IMR-90 (cell line): ENCODE measurements around the gene CCDC88C. TPM values are rescaled to one million over a fixed set of nuclear protein-coding genes. Genes with fewer than 3 reads are reported as not detected.

Experiments
- ATAC-seq: fragments of 200-7000 bp; cut with Tn5 transposase; 2 replicates; pipeline ENCODE4 v1.9.1; 2020; ENCODE audit warnings: low read depth, mild to moderate bottlenecking, moderate library complexity
- BruUV-seq: library from RNA; stranded (reverse); fragments of 400-500 nt; replicated peaks from 2 replicates; lab custom pipeline; 2021; lab: Mats Ljungman, UMichigan
- CTCF ChIA-PET: fragments of 300-600 bp; formaldehyde crosslinking; extraction: SDS; loops from one replicate; lab custom pipeline; 2021; ENCODE audit warnings: antibody characterized with exemption; lab: Yijun Ruan, JAX
- POLR2A ChIA-PET: fragments of 300-600 bp; sonication (Branson Sonifier 250); formaldehyde crosslinking; loops from one replicate; lab custom pipeline; 2022; ENCODE audit warnings: antibody characterized with exemption; ENCODE audit not compliant: unreplicated experiment; lab: Charles Lee
- DNase-seq: peaks from one replicate; pipeline ENCODE4 v3.0.0; 2013
- H2AFZ ChIP-seq: replicated peaks from 2 replicates; pipeline ENCODE3; 2013; ENCODE audit warnings: low read length, mild to moderate bottlenecking; ENCODE audit not compliant: poor library complexity
- H2AK5ac ChIP-seq: 2 replicates; pipeline ENCODE4 v1.6.1; 2013; ENCODE audit warnings: low read depth, low read length, inconsistent platforms
- H2AK9ac ChIP-seq: replicated peaks from 2 replicates; pipeline ENCODE3; 2013; ENCODE audit warnings: mild to moderate bottlenecking, low read depth, low read length, moderate library complexity; ENCODE audit not compliant: poor library complexity
- H2BK120ac ChIP-seq: 2 replicates; pipeline ENCODE4 v1.6.1; 2013; ENCODE audit warnings: low read depth, low read length, inconsistent platforms
- H2BK15ac ChIP-seq: 3 replicates; pipeline ENCODE4 v1.6.1; 2013; ENCODE audit warnings: low read depth, low read length, inconsistent platforms
- H2BK20ac ChIP-seq: 2 replicates; pipeline ENCODE4 v1.6.1; 2013; ENCODE audit warnings: low read depth, mild to moderate bottlenecking, inconsistent platforms, low read length, moderate library complexity
- H2BK5ac ChIP-seq: 2 replicates; pipeline ENCODE4 v1.6.1; 2013; ENCODE audit warnings: mild to moderate bottlenecking, low read depth, low read length, inconsistent platforms; ENCODE audit not compliant: poor library complexity, severe bottlenecking
- H3K14ac ChIP-seq: replicated peaks from 2 replicates; pipeline ENCODE4 v1.6.1; 2013; ENCODE audit warnings: low read depth, low read length, inconsistent platforms
- H3K18ac ChIP-seq: 2 replicates; pipeline ENCODE4 v1.6.1; 2013; ENCODE audit warnings: low read depth, low read length, control low read depth
- H3K23ac ChIP-seq: 2 replicates; pipeline ENCODE4 v1.6.1; 2013; ENCODE audit warnings: low read depth, low read length, inconsistent platforms
- H3K27ac ChIP-seq: 2 replicates; pipeline ENCODE4 v1.5.1; 2013; ENCODE audit warnings: mild to moderate bottlenecking, control low read depth, low read length; ENCODE audit not compliant: insufficient read depth
- H3K27me3 ChIP-seq: 2 replicates; pipeline ENCODE4 v1.6.1; 2013; ENCODE audit warnings: low read length; ENCODE audit not compliant: control insufficient read depth, insufficient read depth
- H3K36me3 ChIP-seq: 2 replicates; pipeline ENCODE4 v1.6.1; 2013; ENCODE audit warnings: low read length, mixed read lengths; ENCODE audit not compliant: control insufficient read depth, insufficient read depth
- H3K4ac ChIP-seq: 2 replicates; pipeline ENCODE4 v1.6.1; 2013; ENCODE audit warnings: low read depth, low read length, inconsistent platforms
- H3K4me1 ChIP-seq: 2 replicates; pipeline ENCODE4 v1.6.1; 2013; ENCODE audit warnings: low read length, mixed read lengths; ENCODE audit not compliant: control insufficient read depth, insufficient read depth
- H3K4me2 ChIP-seq: 2 replicates; pipeline ENCODE4 v1.6.1; 2013; ENCODE audit warnings: low read depth, mild to moderate bottlenecking, control low read depth, low read length, moderate library complexity
- H3K4me3 ChIP-seq: 2 replicates; pipeline ENCODE4 v1.5.1; 2013; ENCODE audit warnings: low read depth, mild to moderate bottlenecking, control low read depth, low read length, moderate library complexity; ENCODE audit not compliant: insufficient read depth
- H3K56ac ChIP-seq: 2 replicates; pipeline ENCODE4 v1.6.1; 2013; ENCODE audit warnings: low read length, inconsistent platforms; ENCODE audit not compliant: insufficient read depth; ENCODE audit errors: extremely low read depth
- H3K79me1 ChIP-seq, 2 experiments: 2 replicates each; pipeline ENCODE4 v1.6.1; 2013; ENCODE audit warnings: low read length in 2 of 2, inconsistent platforms in 1 of 2, low read depth in 1 of 2
- H3K9ac ChIP-seq: 2 replicates; pipeline ENCODE4 v1.6.1; 2013; ENCODE audit warnings: low read depth, low read length, control low read depth
- H3K9me1 ChIP-seq: 2 replicates; pipeline ENCODE4 v1.6.1; 2013; ENCODE audit warnings: low read length, inconsistent platforms; ENCODE audit not compliant: insufficient read depth
- H3K9me3 ChIP-seq: 2 replicates; pipeline ENCODE4 v1.6.1; 2013; ENCODE audit warnings: low read length; ENCODE audit not compliant: control insufficient read depth, insufficient read depth
- H4K20me1 ChIP-seq: 2 replicates; pipeline ENCODE4 v1.6.1; 2013; ENCODE audit warnings: low read length, inconsistent platforms; ENCODE audit not compliant: insufficient read depth
- H4K5ac ChIP-seq: 2 replicates; pipeline ENCODE4 v1.6.1; 2013; ENCODE audit warnings: mild to moderate bottlenecking, low read depth, low read length, control low read depth
- H4K8ac ChIP-seq, 2 experiments: 2 replicates each; pipeline ENCODE4 v1.6.1; 2013; ENCODE audit warnings: low read depth in 2 of 2, low read length in 2 of 2, control low read depth in 1 of 2, inconsistent platforms in 1 of 2
- H4K91ac ChIP-seq: 2 replicates; pipeline ENCODE4 v1.6.1; 2013; ENCODE audit warnings: low read depth, low read length, inconsistent platforms; ENCODE audit not compliant: insufficient read depth
- FOS ChIP-seq: fragments of 150-350 bp; IDR thresholded peaks from 2 replicates; pipeline ENCODE4 v1.6.1; 2016; ENCODE audit warnings: low read depth, low read length
- MAZ ChIP-seq: IDR thresholded peaks from 2 replicates; pipeline ENCODE4 v1.6.1; 2012; ENCODE audit warnings: low read depth, mild to moderate bottlenecking, low read length, improper control_type of control experiment, moderate library complexity, borderline replicate concordance
- POLR2A ChIP-seq: IDR thresholded peaks from 2 replicates; pipeline ENCODE4 v1.6.1; 2012; ENCODE audit warnings: mild to moderate bottlenecking, low read depth, low read length
- RFX5 ChIP-seq: IDR thresholded peaks from 2 replicates; pipeline ENCODE4 v1.8.0; 2012; ENCODE audit warnings: low read depth, mild to moderate bottlenecking, low read length, moderate library complexity
- WGBS, 2 experiments: methylation state at CpG; one replicate each; pipeline versions ENCODE4 v1.1.5 to v1.1.7; 2013; ENCODE audit warnings: missing lambda C conversion rate in 2 of 2; ENCODE audit not compliant: insufficient read length in 1 of 2; ENCODE audit errors: extremely low coverage in 2 of 2; 5-methylcytosine and 5-hydroxymethylcytosine counted together
- dilution Hi-C: fragments of 300-500 bp; cut with HindIII; formaldehyde crosslinking; loops from one replicate; pipeline ENCODE4 v1.14.3; 2018; ENCODE audit warnings: low sequenced_read_pairs; ENCODE audit not compliant: unreplicated experiment
- in situ Hi-C: fragments of 300-500 bp; cut with MboI; formaldehyde crosslinking; loops from 3 replicates; pipeline ENCODE4 v1.14.3; 2019; ENCODE audit warnings: low sequenced_read_pairs, inconsistent platforms, mixed read lengths
- intact Hi-C: fragments of 100-400 bp; cut with micrococcal nuclease; formaldehyde crosslinking; loops from 2 replicates; pipeline ENCODE4 v1.10.0; 2022
- polyA plus RNA-seq, 3 experiments: library from polyadenylated mRNA; depleted of rRNA; stranded (reverse); fragments of >200 nt; gene quantifications; 2 replicates each; pipeline ENCODE4 v1.2.3, GENCODE V29; 2012; ENCODE audit warnings: low replicate concordance in 1 of 3
- total RNA-seq: library from RNA; depleted of rRNA; stranded (reverse); fragments of >200 nt; gene quantifications from 2 replicates; pipeline ENCODE4 v1.2.3, GENCODE V29; 2012
- TF ChIP-seq, protein P1 (sequence below): conservative IDR thresholded peaks from 2 replicates; pipeline ENCODE4 v1.5.1; 2012; ENCODE audit warnings: mild to moderate bottlenecking, low read depth, low read length, improper control_type of control experiment

The CCDC88C gene
- total and polyA plus RNA-seq, 2 of the 4 experiments (the other 2 are of a cell fraction) = 0.17 to 0.18 TPM

DNA sequence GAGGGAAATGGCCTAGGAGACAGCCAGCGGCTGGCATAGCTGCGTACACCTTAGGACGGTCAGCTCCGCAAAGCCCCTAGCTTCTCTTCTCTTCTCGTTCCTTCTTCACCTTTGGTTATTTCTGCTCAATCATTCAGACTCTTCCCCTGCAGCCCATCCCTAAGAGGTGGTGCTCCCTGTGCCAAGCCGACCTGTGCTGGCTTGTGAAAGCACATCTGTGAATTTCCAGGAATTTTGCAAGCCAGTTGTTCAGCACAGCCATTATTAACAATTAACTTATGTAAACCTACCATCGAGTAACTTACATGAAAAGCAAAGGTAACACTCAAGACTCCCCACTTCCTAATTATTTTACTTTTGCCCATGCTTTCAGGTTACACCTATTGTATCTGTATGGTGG lies 152.2 kb downstream of the CCDC88C start:
- H3K18ac ChIP-seq = no peak overlapping the region
- H4K5ac ChIP-seq = no peak overlapping the region
- H3K27me3 ChIP-seq = peaks cover 38% of the 10 kb centered on the region
- H4K8ac ChIP-seq = no peak overlapping the region
- H3K4ac ChIP-seq = no peak overlapping the region
- ChIA-PET CTCF (no interaction called here), POLR2A (no interaction called here)
- no peak overlapping the region for H3K4me2 ChIP-seq
- in situ Hi-C loops = no loop called here
- no peak overlapping the region for H2BK15ac ChIP-seq
- H2AK9ac ChIP-seq = no peak overlapping the region
- no peaks in the 10 kb centered on the region for H3K9me1 ChIP-seq
- H3K9ac ChIP-seq = no peak overlapping the region
- H3K79me1 ChIP-seq = no peaks in the 10 kb centered on the region
- no peaks in the 10 kb centered on the region for H4K20me1 ChIP-seq
- H3K56ac ChIP-seq = no peak overlapping the region
- dilution Hi-C loops = no loop called here
- no peak overlapping the region for H3K14ac ChIP-seq
- H3K4me3 ChIP-seq = no peak overlapping the region
- H2AFZ ChIP-seq = no peak overlapping the region
- no peak overlapping the region for H3K23ac ChIP-seq
- DNase-seq = no peak
- H2AK5ac ChIP-seq = no peak overlapping the region
- BruUV-seq = no TSS peak
- H3K27ac ChIP-seq = no peak overlapping the region
- no peak overlapping the region for H2BK120ac ChIP-seq
- TF ChIP-seq, protein P1, sequence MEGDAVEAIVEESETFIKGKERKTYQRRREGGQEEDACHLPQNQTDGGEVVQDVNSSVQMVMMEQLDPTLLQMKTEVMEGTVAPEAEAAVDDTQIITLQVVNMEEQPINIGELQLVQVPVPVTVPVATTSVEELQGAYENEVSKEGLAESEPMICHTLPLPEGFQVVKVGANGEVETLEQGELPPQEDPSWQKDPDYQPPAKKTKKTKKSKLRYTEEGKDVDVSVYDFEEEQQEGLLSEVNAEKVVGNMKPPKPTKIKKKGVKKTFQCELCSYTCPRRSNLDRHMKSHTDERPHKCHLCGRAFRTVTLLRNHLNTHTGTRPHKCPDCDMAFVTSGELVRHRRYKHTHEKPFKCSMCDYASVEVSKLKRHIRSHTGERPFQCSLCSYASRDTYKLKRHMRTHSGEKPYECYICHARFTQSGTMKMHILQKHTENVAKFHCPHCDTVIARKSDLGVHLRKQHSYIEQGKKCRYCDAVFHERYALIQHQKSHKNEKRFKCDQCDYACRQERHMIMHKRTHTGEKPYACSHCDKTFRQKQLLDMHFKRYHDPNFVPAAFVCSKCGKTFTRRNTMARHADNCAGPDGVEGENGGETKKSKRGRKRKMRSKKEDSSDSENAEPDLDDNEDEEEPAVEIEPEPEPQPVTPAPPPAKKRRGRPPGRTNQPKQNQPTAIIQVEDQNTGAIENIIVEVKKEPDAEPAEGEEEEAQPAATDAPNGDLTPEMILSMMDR = no peak
- TF ChIP-seq RFX5 (no peak), POLR2A (no peak), MAZ (no peak), FOS (no peak)
- H3K4me1 ChIP-seq = no peaks in the 10 kb centered on the region; the same call in 1 of the 2 replicates
- H3K36me3 ChIP-seq = no peaks in the 10 kb centered on the region
- intact Hi-C loops = no loop called here
- peaks cover 3% of the 10 kb centered on the region; the same call in 1 of the 2 replicates for H3K9me3 ChIP-seq
- no peak overlapping the region for H2BK20ac ChIP-seq
- no peak overlapping the region for H2BK5ac ChIP-seq
- 56% methylated on average over 1 of the region's 7 CpGs; no CpG with 5 or more reads in 1 of the 2 experiments for WGBS, 2 experiments
- H4K91ac ChIP-seq = no peak overlapping the region
- ATAC-seq = no peak
